Measurements from ENCODE around the gene CCDC172. TPM values are rescaled to one million over a fixed set of nuclear protein-coding genes. Genes with fewer than 3 reads are reported as not detected.

The CCDC172 gene, protein sequence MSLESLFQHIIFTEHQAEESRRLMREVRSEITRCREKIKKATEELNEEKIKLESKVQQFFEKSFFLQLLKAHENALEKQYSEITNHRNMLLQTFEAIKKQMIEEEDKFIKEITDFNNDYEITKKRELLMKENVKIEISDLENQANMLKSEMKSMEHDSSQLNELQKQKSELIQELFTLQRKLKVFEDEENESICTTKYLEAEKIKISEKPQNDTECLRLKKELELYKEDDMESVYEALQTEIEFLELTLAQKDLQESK
- not detected for total RNA-seq
- not detected for polyA plus RNA-seq
- long read RNA-seq, donor 1, result 0 reads
- long read RNA-seq, donor 2, result 0 reads

DNA sequence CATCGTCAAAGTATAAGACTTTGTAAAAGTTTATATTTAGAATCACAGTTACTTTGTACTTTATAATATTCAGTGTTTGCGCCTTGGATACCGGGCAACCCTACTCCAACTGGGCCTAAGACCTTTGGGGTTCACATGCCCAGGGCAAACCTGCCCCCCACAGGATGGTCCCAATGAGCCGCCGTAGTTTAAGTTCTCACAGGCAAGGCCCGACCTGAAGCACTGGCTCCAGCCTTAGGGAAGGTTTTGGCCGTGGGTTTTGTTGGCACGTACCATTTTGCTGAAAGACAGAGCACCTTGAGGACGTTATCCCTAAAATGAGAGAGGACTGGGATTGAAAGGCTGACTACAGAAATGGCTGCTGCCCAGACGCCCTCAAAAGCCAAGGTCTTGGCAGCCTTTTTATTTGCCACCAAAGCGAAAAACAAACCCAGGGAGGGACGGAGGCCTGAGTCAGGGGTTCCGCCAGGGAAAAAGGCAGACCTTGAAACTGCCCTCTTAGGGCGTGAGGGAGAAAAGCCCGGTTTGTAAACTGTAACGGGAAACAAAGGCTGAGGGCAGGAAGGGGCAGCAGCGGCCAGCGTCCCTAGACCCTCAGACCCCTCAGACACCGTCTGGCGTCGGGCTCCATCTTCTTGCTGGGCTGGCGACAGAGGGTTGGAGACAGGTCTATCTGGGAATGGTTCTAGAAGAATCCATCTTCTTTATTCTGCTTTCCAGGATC, at the start of gene CCDC172:
Gene CCDC172, plus strand, starts transcription at position 222 of the 724 bp plus-strand sequence. CDS start 564 bp downstream, outside the sequence.
- no peaks in the 10 kb centered on the region for H3K4me1 ChIP-seq (ENCODE audit: control insufficient read depth in 1 of 2, insufficient read depth in 2 of 2, low read length in 2 of 2)
- intact Hi-C loops (cut with DNase I), result no loop called here
- ATAC-seq (ENCODE audit: low FRiP score) (no peak), DNase-seq (no peak)
- no peaks in the 10 kb centered on the region for H3K36me3 ChIP-seq (ENCODE audit: control insufficient read depth in 1 of 2, insufficient read depth in 2 of 2, low read length in 1 of 2)
- H3K27ac ChIP-seq (ENCODE audit: low read depth in 1 of 2, low read length in 2 of 2), result no peak within 1 kb of the TSS
- 66 to 68% methylated on average over 22 of the region's 22 CpGs for WGBS, 2 donors
- H3K4me3 ChIP-seq (ENCODE audit: low read length in 2 of 2), result no peak within 1 kb of the TSS
- H3K27me3 ChIP-seq (ENCODE audit: control insufficient read depth in 1 of 2, insufficient read depth in 2 of 2, low read length in 1 of 2), result no peaks in the 10 kb centered on the region
- peaks cover 2% of the 10 kb centered on the region for H3K9me3 ChIP-seq (ENCODE audit: control insufficient read depth, low read length)

DNA sequence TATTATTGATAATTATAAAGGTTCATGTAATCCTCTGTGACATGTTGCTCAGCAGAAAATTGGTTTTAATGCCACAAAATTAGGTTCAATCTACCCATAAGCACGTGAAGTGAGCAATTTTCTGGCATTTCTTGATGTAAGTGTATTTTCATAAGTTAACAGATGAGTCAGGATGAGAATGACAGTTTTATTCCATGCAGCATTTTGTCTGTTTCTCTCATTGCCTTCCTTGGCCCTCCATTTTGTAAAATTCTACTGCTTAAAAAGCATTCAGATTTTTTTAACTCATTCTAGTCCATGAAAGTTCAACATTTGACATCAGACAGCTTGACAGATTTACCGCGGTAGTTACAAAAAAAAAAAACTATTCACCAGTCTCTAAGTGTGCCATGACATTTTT, 47.3 kb upstream of the CCDC172 start:
- intact Hi-C loops (cut with DNase I), result loop anchor here in 1 of 2 donors (10.0 kb wide), 1 partner anchor 312 kb away; no protein-coding TSS in a partner anchor
- Histone ChIP-seq H3K36me3 (ENCODE audit: control insufficient read depth in 1 of 2, insufficient read depth in 2 of 2, low read length in 1 of 2) (no peaks in the 10 kb centered on the region), H3K4me1 (ENCODE audit: control insufficient read depth in 1 of 2, insufficient read depth in 2 of 2, low read length in 2 of 2) (no peaks in the 10 kb centered on the region), H3K9me3 (ENCODE audit: control insufficient read depth, low read length) (no peaks in the 10 kb centered on the region), H3K4me3 (ENCODE audit: low read length in 2 of 2) (no peak overlapping the region), H3K27me3 (ENCODE audit: control insufficient read depth in 1 of 2, insufficient read depth in 2 of 2, low read length in 1 of 2) (no peaks in the 10 kb centered on the region), H3K27ac (ENCODE audit: low read depth in 1 of 2, low read length in 2 of 2) (no peak overlapping the region)
- ATAC-seq (ENCODE audit: low FRiP score), result no peak
- no peak for DNase-seq
- 95 to 96% methylated on average over 3 of the region's 3 CpGs for WGBS, 2 donors

DNA sequence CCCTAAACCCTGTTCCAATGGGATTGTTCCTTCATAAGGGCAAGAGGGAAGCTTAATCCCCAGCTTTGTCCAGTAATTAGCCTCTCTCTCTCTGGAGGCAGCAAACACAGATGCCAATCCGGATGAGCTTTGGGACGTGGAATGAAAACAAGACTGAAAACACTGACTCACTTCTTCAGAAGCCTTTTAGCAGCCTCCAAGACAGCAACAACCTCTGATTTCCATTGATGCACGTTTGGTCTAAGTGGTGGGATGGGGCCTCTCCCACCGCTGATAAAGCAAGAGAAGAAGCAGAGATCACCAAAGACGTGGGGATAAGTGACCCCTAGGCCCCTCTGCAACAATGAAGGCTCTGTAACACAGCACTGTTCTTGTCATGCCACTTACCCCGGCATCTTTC, 45.4 kb upstream of the CCDC172 start:
- DNase-seq, result no peak
- ATAC-seq (ENCODE audit: low FRiP score), result no peak
- Histone ChIP-seq H3K27me3 (ENCODE audit: control insufficient read depth in 1 of 2, insufficient read depth in 2 of 2, low read length in 1 of 2) (no peaks in the 10 kb centered on the region), H3K4me1 (ENCODE audit: control insufficient read depth in 1 of 2, insufficient read depth in 2 of 2, low read length in 2 of 2) (no peaks in the 10 kb centered on the region), H3K9me3 (ENCODE audit: control insufficient read depth, low read length) (no peaks in the 10 kb centered on the region), H3K4me3 (ENCODE audit: low read length in 2 of 2) (no peak overlapping the region), H3K36me3 (ENCODE audit: control insufficient read depth in 1 of 2, insufficient read depth in 2 of 2, low read length in 1 of 2) (no peaks in the 10 kb centered on the region), H3K27ac (ENCODE audit: low read depth in 1 of 2, low read length in 2 of 2) (no peak overlapping the region)
- intact Hi-C loops (cut with DNase I), result loop anchor here in 1 of 2 donors (10.0 kb wide), 1 partner anchor 314 kb away; no protein-coding TSS in a partner anchor
- WGBS, 2 donors, result 68 to 77% methylated on average over 6 of the region's 6 CpGs

- Histone ChIP-seq H3K4me1 (ENCODE audit: control insufficient read depth in 1 of 2, insufficient read depth in 2 of 2, low read length in 2 of 2) (no peaks in the 10 kb centered on the region), H3K4me3 (ENCODE audit: low read length in 2 of 2) (no peak overlapping the region), H3K27me3 (ENCODE audit: control insufficient read depth in 1 of 2, insufficient read depth in 2 of 2, low read length in 1 of 2) (no peaks in the 10 kb centered on the region), H3K36me3 (ENCODE audit: control insufficient read depth in 1 of 2, insufficient read depth in 2 of 2, low read length in 1 of 2) (no peaks in the 10 kb centered on the region), H3K9me3 (ENCODE audit: control insufficient read depth, low read length) (no peaks in the 10 kb centered on the region), H3K27ac (ENCODE audit: low read depth in 1 of 2, low read length in 2 of 2) (no peak overlapping the region)
- WGBS, 2 donors, result 80 to 84% methylated on average over 3 of the region's 3 CpGs
- intact Hi-C loops (cut with DNase I), result loop anchor here in 1 of 2 donors (10.0 kb wide), 1 partner anchor 927 kb away; no protein-coding TSS in a partner anchor
- no peak for ATAC-seq (ENCODE audit: low FRiP score)
- no peak for DNase-seq
These were observed 42.5 kb upstream of the CCDC172 start for GRCh38 chr10:116281775-116282174.

DNA sequence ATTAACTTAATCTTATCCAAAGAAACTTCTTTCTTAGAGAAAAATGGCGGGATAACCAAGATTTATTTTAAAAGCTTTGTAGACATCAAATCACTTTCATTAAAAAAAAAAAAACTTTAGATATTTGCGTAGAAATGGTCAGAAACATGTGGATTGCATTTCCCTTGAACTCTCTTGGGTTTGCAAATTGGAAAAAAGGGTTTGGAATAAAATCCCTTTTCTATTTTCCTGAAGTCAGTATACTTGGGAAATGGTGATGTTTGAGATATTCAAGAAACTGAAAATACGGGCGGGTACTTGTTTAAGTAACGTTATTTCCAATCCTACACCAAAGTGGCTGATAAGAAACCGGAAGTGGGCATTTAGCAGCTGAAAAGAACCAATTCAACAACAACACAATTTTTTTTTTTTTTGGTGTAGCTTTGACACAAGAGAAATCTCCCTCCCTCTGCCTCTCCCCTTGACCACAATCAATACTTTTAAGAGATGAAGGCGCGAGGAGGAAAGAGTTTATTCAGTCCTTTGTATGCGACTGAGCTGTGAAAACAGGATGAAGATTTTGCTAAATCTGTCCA, 37.5 kb upstream of the CCDC172 start:
- no peak overlapping the region for H3K4me3 ChIP-seq (ENCODE audit: low read length in 2 of 2)
- no peaks in the 10 kb centered on the region for H3K36me3 ChIP-seq (ENCODE audit: control insufficient read depth in 1 of 2, insufficient read depth in 2 of 2, low read length in 1 of 2)
- intact Hi-C loops (cut with DNase I), result loop anchor here (5.0 to 10.0 kb wide), 4 partner anchors 489 to 934 kb away; no protein-coding TSS in a partner anchor
- no peaks in the 10 kb centered on the region for H3K27me3 ChIP-seq (ENCODE audit: control insufficient read depth in 1 of 2, insufficient read depth in 2 of 2, low read length in 1 of 2)
- DNase-seq (no peak), ATAC-seq (ENCODE audit: low FRiP score) (no peak)
- WGBS, 2 donors, result 83% methylated on average over 9 of the region's 9 CpGs
- H3K9me3 ChIP-seq (ENCODE audit: control insufficient read depth, low read length), result no peaks in the 10 kb centered on the region
- H3K27ac ChIP-seq (ENCODE audit: low read depth in 1 of 2, low read length in 2 of 2), result no peak overlapping the region
- no peaks in the 10 kb centered on the region for H3K4me1 ChIP-seq (ENCODE audit: control insufficient read depth in 1 of 2, insufficient read depth in 2 of 2, low read length in 2 of 2)

- ATAC-seq (ENCODE audit: low FRiP score) (no peak), DNase-seq (no peak)
- intact Hi-C loops (cut with DNase I), result loop anchor here (5.0 to 10.0 kb wide), 4 partner anchors 491 to 936 kb away; no protein-coding TSS in a partner anchor
- Histone ChIP-seq H3K27ac (ENCODE audit: low read depth in 1 of 2, low read length in 2 of 2) (no peak overlapping the region), H3K9me3 (ENCODE audit: control insufficient read depth, low read length) (no peaks in the 10 kb centered on the region), H3K36me3 (ENCODE audit: control insufficient read depth in 1 of 2, insufficient read depth in 2 of 2, low read length in 1 of 2) (no peaks in the 10 kb centered on the region), H3K4me3 (ENCODE audit: low read length in 2 of 2) (no peak overlapping the region), H3K4me1 (ENCODE audit: control insufficient read depth in 1 of 2, insufficient read depth in 2 of 2, low read length in 2 of 2) (no peaks in the 10 kb centered on the region), H3K27me3 (ENCODE audit: control insufficient read depth in 1 of 2, insufficient read depth in 2 of 2, low read length in 1 of 2) (no peaks in the 10 kb centered on the region)
- WGBS, 2 donors, result 22 to 33% methylated on average over 1 of the region's 1 CpG
These were observed 36.2 kb upstream of the CCDC172 start for GRCh38 chr10:116287906-116288501.

- intact Hi-C loops (cut with DNase I), result loop anchor here (5.0 to 10.0 kb wide), 4 partner anchors 492 to 937 kb away; no protein-coding TSS in a partner anchor
- 18 to 21% methylated on average over 1 of the region's 1 CpG for WGBS, 2 donors
These were observed 34.6 kb upstream of the CCDC172 start for GRCh38 chr10:116289652-116290051.

GRCh38 chr10:116292493-116292892, 31.8 kb upstream of the CCDC172 start:
- no peak for DNase-seq
- H3K36me3 ChIP-seq (ENCODE audit: control insufficient read depth in 1 of 2, insufficient read depth in 2 of 2, low read length in 1 of 2), result no peaks in the 10 kb centered on the region
- intact Hi-C loops (cut with DNase I), result no loop called here

More at GRCh38 chr10:116289652-116290051, 34.6 kb upstream of the CCDC172 start:
- Histone ChIP-seq H3K36me3 (ENCODE audit: control insufficient read depth in 1 of 2, insufficient read depth in 2 of 2, low read length in 1 of 2) (no peaks in the 10 kb centered on the region), H3K4me3 (ENCODE audit: low read length in 2 of 2) (no peak overlapping the region), H3K27me3 (ENCODE audit: control insufficient read depth in 1 of 2, insufficient read depth in 2 of 2, low read length in 1 of 2) (no peaks in the 10 kb centered on the region), H3K27ac (ENCODE audit: low read depth in 1 of 2, low read length in 2 of 2) (no peak overlapping the region), H3K9me3 (ENCODE audit: control insufficient read depth, low read length) (no peaks in the 10 kb centered on the region), H3K4me1 (ENCODE audit: control insufficient read depth in 1 of 2, insufficient read depth in 2 of 2, low read length in 2 of 2) (no peaks in the 10 kb centered on the region)
- ATAC-seq (ENCODE audit: low FRiP score), result no peak
- no peak for DNase-seq

More at GRCh38 chr10:116292493-116292892, 31.8 kb upstream of the CCDC172 start:
- no peaks in the 10 kb centered on the region for H3K27me3 ChIP-seq (ENCODE audit: control insufficient read depth in 1 of 2, insufficient read depth in 2 of 2, low read length in 1 of 2)
- no peaks in the 10 kb centered on the region for H3K4me1 ChIP-seq (ENCODE audit: control insufficient read depth in 1 of 2, insufficient read depth in 2 of 2, low read length in 2 of 2)
- no peak for ATAC-seq (ENCODE audit: low FRiP score)
- H3K4me3 ChIP-seq (ENCODE audit: low read length in 2 of 2), result no peak overlapping the region
- H3K9me3 ChIP-seq (ENCODE audit: control insufficient read depth, low read length), result no peaks in the 10 kb centered on the region
- no peak overlapping the region for H3K27ac ChIP-seq (ENCODE audit: low read depth in 1 of 2, low read length in 2 of 2)

Measured in aorta (tissue), 5 donors.